Pancreas (tissue), 10 donors: ENCODE measurements around the gene MAP1B. TPM values are rescaled to one million over a fixed set of nuclear protein-coding genes. Genes with fewer than 3 reads are reported as not detected.

Experiments used
- ATAC-seq, 4 donors: fragments of 200-7000 bp; cut with Tn5 transposase; one replicate each; pipeline versions ENCODE4 v1.8.0 to v1.9.1; 2020; ENCODE audit warnings: mild to moderate bottlenecking in 4 of 4, moderate library complexity in 4 of 4
- DNase-seq, 6 donors: peaks; one replicate each; pipeline ENCODE4 v3.0.0-alpha.2; 2020
- FAIRE-seq: peaks from 2 replicates; lab custom pipeline; 2012; peaks lifted over from hg19 to GRCh38; lab: Jason Lieb, UNC
- H3K27ac ChIP-seq, 4 donors: fragments of 200-600 bp; sonication (generic); 1 replicate in 3 of 4; 2 replicates in 1 of 4; pipeline versions ENCODE4 v1.5.0 to v1.8.0; 2020
- H3K27me3 ChIP-seq, 4 donors: fragments of 200-600 bp; one replicate each; pipeline ENCODE4 v1.8.0; 2021
- H3K36me3 ChIP-seq, 3 donors: fragments of 200-600 bp; sonication (generic) in 1 of 3; one replicate each; pipeline versions ENCODE4 v1.5.0 to v1.8.0; 2020 to 2021
- H3K4me1 ChIP-seq, 3 donors: fragments of 200-600 bp; one replicate each; pipeline ENCODE4 v1.8.0; 2021
- H3K4me3 ChIP-seq, 4 donors: fragments of 200-600 bp; sonication (generic) in 2 of 4; one replicate each; pipeline versions ENCODE4 v1.5.0 to v1.8.0; 2020 to 2021
- H3K9me3 ChIP-seq, 4 donors: fragments of 200-600 bp; one replicate each; pipeline ENCODE4 v1.8.0; 2021
- WGBS, 2 donors: extraction: QIAGEN DNeasy Blood & Tissue Kit; methylation state at CpG; one replicate each; pipeline ENCODE4 v1.1.7; 2013; 5-methylcytosine and 5-hydroxymethylcytosine counted together
- intact Hi-C, 3 donors: fragments of 100-400 bp; cut with DNase I; formaldehyde crosslinking; loops; one replicate each; pipeline versions ENCODE4 v1.11.1 to v1.14.2; 2022
- polyA plus RNA-seq, 2 donors: library from polyadenylated mRNA; stranded (reverse); fragments of 200-250 nt; gene quantifications; one replicate each; pipeline ENCODE4 v1.2.3, GENCODE V29; 2013
- total RNA-seq, 6 donors: library from RNA; stranded (reverse); fragmentation: NEBNext Ultra II Directional in 4 of 6; extraction: Animal tissue kit (Norgen Biotek cat#: 25700) in 4 of 6; gene quantifications; one replicate each; pipeline versions ENCODE4 v1.2.1 to v1.2.4, GENCODE V29; 2021 to 2023
- TF ChIP-seq, protein P1 (sequence below), 4 donors: fragments of 200-600 bp; sonication (generic) in 3 of 4; IDR thresholded peaks; one replicate each; pipeline versions ENCODE4 v1.5.0 to v1.8.0; 2021; ENCODE audit warnings: antibody characterized with exemption in 4 of 4
- donor health status: healthy with polysubstance abuse.
- donor health status: DM: no; HTN: no; CAD: no; lungs with moderate emphysema.
- donor health status: DM: no; HTN: no; CAD: no.
- donor health status: control.
- donor health status: control.
- donor health status: Bipolar disorder and iron deficiency.
- donor health status: DM: yes; HTN: yes; CAD: no.
- donor health status: DM: no; HTN: no; CAD: no.
- donor health status: DM: no; HTN: no; CAD: no.
- donor health status: DM: yes; HTN: yes; CAD: no.

MAP1B gene
- total and polyA plus RNA-seq, 8 donors = 2.4 to 16.8 (median 5.4) TPM

DNA sequence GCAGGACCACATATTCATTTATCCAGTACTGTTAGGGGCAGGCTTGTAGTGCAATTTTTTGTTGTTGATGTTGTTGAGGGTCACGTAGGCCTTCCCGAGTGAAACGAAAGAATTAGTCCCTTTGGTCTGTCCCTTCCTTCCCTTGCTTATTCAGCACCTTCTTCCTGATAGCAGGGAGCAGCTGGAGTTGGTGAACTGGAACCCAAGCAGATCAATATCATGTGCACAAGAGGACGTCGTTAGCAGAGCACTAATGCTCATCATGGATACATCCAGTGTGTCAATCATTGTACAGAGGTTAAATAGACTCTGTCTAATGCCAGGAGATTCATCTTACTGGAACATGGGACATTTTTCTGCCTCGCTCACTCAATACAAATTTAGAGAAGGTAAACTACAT is 33.0 kb upstream of the MAP1B start:
- no peak for ATAC-seq
- Histone ChIP-seq H3K36me3 (no peaks in the 10 kb centered on the region), H3K4me1 (no peaks in the 10 kb centered on the region), H3K9me3 (no peaks in the 10 kb centered on the region), H3K27ac (no peak overlapping the region), H3K4me3 (no peak overlapping the region), H3K27me3 (no peaks in the 10 kb centered on the region)
- TF ChIP-seq, protein P1, sequence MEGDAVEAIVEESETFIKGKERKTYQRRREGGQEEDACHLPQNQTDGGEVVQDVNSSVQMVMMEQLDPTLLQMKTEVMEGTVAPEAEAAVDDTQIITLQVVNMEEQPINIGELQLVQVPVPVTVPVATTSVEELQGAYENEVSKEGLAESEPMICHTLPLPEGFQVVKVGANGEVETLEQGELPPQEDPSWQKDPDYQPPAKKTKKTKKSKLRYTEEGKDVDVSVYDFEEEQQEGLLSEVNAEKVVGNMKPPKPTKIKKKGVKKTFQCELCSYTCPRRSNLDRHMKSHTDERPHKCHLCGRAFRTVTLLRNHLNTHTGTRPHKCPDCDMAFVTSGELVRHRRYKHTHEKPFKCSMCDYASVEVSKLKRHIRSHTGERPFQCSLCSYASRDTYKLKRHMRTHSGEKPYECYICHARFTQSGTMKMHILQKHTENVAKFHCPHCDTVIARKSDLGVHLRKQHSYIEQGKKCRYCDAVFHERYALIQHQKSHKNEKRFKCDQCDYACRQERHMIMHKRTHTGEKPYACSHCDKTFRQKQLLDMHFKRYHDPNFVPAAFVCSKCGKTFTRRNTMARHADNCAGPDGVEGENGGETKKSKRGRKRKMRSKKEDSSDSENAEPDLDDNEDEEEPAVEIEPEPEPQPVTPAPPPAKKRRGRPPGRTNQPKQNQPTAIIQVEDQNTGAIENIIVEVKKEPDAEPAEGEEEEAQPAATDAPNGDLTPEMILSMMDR (IDR thresholded peaks at IDR 0.05) = no peak
- intact Hi-C loops = no loop called here
- WGBS, 2 donors = 57 to 60% methylated on average over 6 of the region's 6 CpGs
- no peak for DNase-seq
- FAIRE-seq = no peak

DNA sequence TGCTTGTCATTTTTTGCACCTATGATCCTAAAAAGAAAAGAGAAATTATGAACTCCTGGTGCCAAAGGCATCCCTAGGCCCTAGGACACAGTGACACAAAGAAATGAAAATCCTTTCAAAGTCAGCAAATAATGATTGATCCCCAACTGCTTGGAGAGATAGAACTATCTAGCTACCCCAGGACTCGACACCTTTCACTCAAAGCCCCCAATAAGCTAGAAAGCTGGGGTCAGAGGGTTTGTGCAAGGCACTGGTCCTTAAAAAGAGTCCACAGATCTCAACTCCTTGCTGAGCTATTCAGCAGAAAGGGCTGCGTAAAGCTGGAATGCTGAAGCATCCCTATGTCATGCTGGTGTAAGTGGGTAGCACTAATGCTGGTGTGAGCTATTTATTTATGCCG is 31.8 kb upstream of the MAP1B start:
- TF ChIP-seq, protein P1 (IDR thresholded peaks at IDR 0.05) = no peak
- ATAC-seq (no peak), DNase-seq (no peak), FAIRE-seq (no peak)
- intact Hi-C loops = no loop called here
- 83 to 88% methylated on average over 3 of the region's 3 CpGs for WGBS, 2 donors
- Histone ChIP-seq H3K36me3 (no peaks in the 10 kb centered on the region), H3K27me3 (no peaks in the 10 kb centered on the region), H3K27ac (no peak overlapping the region), H3K4me3 (no peak overlapping the region), H3K4me1 (no peaks in the 10 kb centered on the region), H3K9me3 (no peaks in the 10 kb centered on the region)

DNA sequence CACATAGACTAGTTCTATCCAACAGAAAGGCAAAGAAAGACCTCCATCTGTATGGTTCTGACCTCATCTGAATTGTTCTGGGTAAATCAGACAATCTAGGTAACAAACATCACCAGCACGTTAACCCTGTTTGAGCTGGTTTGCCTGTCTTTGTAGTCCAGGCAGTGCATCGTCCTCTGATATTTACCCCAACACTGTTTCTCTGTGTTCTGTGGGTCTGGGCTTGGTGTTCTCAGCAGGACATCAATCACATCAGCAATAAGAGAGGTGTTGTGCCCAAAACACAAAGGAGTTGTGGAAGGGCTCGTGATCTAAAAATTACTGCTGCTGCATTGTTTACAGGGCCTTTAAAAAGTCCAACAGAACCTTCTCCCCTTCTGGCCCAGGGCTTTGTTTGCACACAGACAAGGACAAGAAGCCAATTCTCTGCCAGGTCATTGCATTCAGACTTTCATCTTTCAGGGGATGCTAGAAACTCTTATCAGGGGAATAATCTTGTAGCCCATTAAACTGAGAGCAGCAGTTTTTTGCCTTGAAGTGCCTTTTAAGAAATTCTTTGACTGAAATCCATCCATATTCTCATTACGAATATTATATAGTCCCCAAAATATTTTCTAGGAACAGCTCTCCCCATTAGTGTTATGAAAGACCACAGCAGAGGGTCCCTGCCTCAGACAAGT is 30.5 kb upstream of the MAP1B start:
- no peak overlapping the region for H3K4me3 ChIP-seq
- H3K9me3 ChIP-seq = no peaks in the 10 kb centered on the region
- H3K27ac ChIP-seq = no peak overlapping the region
- H3K36me3 ChIP-seq = no peaks in the 10 kb centered on the region
- no peaks in the 10 kb centered on the region for H3K4me1 ChIP-seq
- intact Hi-C loops = no loop called here
- TF ChIP-seq, protein P1 (IDR thresholded peaks at IDR 0.05) = no peak
- ATAC-seq (no peak), DNase-seq (no peak), FAIRE-seq (no peak)
- H3K27me3 ChIP-seq = no peaks in the 10 kb centered on the region
- 57 to 60% methylated on average over 4 of the region's 4 CpGs for WGBS, 2 donors

DNA sequence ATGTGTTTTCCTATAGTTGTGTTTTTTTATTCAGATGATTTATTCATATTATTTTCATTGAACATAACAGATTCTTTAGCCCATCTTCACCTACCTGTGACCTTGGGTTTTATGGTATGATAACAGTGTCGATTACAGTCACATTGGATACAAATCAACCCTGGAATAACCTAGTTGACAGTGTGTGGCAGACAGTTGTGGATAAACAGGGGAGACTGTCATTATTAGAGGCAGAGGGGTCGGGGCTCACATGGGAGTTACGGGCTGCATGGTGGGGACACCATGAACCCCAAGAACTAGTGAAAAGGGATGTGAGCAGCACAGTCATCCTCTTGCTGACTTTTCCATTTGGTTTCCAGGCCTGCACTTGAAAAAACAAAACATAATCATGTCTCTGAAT is 29.9 kb upstream of the MAP1B start:
- WGBS, 2 donors = 69 to 81% methylated on average over 3 of the region's 3 CpGs
- no peaks in the 10 kb centered on the region for H3K36me3 ChIP-seq
- no peak overlapping the region for H3K4me3 ChIP-seq
- H3K27me3 ChIP-seq = no peaks in the 10 kb centered on the region
- no peak overlapping the region for H3K27ac ChIP-seq
- no peaks in the 10 kb centered on the region for H3K9me3 ChIP-seq
- DNase-seq (no peak), FAIRE-seq (no peak), ATAC-seq (no peak)
- TF ChIP-seq, protein P1 (IDR thresholded peaks at IDR 0.05) = no peak
- no peaks in the 10 kb centered on the region for H3K4me1 ChIP-seq
- intact Hi-C loops = no loop called here

DNA sequence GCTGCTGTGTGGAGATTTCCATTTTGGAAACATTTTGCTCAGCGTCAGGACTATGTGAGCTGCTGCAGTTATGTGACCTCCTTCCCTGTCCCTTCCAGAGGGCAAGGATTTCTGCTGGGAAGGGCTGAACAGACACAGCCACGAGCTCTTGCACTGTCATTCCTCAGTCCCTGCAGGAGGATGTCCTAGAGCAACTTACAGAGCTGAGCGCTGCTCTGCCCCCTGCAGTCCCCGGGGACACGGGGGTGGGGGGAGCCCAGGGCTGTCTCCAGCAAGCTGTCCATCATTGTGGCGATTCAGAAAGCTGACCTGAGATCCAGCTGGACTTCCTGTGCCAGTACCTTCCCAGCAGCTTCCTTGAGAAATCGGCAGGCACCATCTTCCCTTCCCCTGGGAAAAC is 28.0 kb upstream of the MAP1B start:
- Histone ChIP-seq H3K9me3 (no peaks in the 10 kb centered on the region), H3K27me3 (no peaks in the 10 kb centered on the region), H3K4me1 (no peaks in the 10 kb centered on the region), H3K27ac (no peak overlapping the region), H3K36me3 (no peaks in the 10 kb centered on the region), H3K4me3 (no peak overlapping the region)
- DNase-seq (no peak), FAIRE-seq (no peak), ATAC-seq (no peak)
- TF ChIP-seq, protein P1 (IDR thresholded peaks at IDR 0.05) = no peak
- intact Hi-C loops = no loop called here
- WGBS, 2 donors = 13 to 14% methylated on average over 7 of the region's 7 CpGs
